Sigmoid colon (tissue), 7 donors: Measurements from ENCODE around the gene TRMT2A. TPM values are rescaled to one million over a fixed set of nuclear protein-coding genes. Genes with fewer than 3 reads are reported as not detected.

Experiments
- DNase-seq: peaks from one replicate; pipeline ENCODE4 v3.0.0-alpha.2; 2019
- H3K27ac ChIP-seq, 4 donors: fragments of 200-600 bp; sonication (generic); one replicate each; pipeline ENCODE4 v1.5.1; 2016 to 2019; ENCODE audit warnings: mild to moderate bottlenecking in 1 of 4
- H3K27me3 ChIP-seq, 3 donors: fragments of 200-600 bp; sonication (generic); one replicate each; pipeline ENCODE4 v1.5.1; 2019; ENCODE audit warnings: mild to moderate bottlenecking in 1 of 3
- H3K36me3 ChIP-seq, 4 donors: fragments of 200-600 bp; sonication (generic); one replicate each; pipeline ENCODE4 v1.5.1; 2016 to 2019
- H3K4me1 ChIP-seq, 4 donors: fragments of 200-600 bp; sonication (generic); one replicate each; pipeline ENCODE4 v1.5.1; 2017 to 2019
- H3K4me3 ChIP-seq, 4 donors: fragments of 200-600 bp; sonication (generic); one replicate each; pipeline ENCODE4 v1.5.1; 2017 to 2019; ENCODE audit warnings: mild to moderate bottlenecking in 2 of 4, moderate library complexity in 1 of 4
- H3K9me3 ChIP-seq, 4 donors: fragments of 200-600 bp in 3 of 4; sonication (generic) in 3 of 4; one replicate each; pipeline versions ENCODE4 v1.5.1 to v1.6.1; 2013 to 2019
- EP300 ChIP-seq, 4 donors: sonication (generic); formaldehyde crosslinking; IDR thresholded peaks; one replicate each; pipeline ENCODE4 v1.6.1; 2017; ENCODE audit warnings: antibody characterized with exemption in 4 of 4
- POLR2A ChIP-seq, 2 donors: fragments of 450-650 bp; IDR thresholded peaks; one replicate each; pipeline ENCODE4 v1.6.1; 2016; ENCODE audit warnings: antibody characterized with exemption in 2 of 2, mild to moderate bottlenecking in 2 of 2, moderate library complexity in 2 of 2
- POLR2AphosphoS5 ChIP-seq, 4 donors: sonication (generic); formaldehyde crosslinking; IDR thresholded peaks; one replicate each; pipeline ENCODE4 v1.6.1; 2017; ENCODE audit warnings: antibody characterized with exemption in 4 of 4
- WGBS, 2 donors: extraction: QIAGEN DNeasy Blood & Tissue Kit; methylation state at CpG; one replicate each; pipeline ENCODE4 v1.1.7; 2013; 5-methylcytosine and 5-hydroxymethylcytosine counted together
- intact Hi-C: fragments of 100-400 bp; cut with DNase I; formaldehyde crosslinking; loops from one replicate; pipeline ENCODE4 v1.15.1; 2023
- polyA plus RNA-seq, 3 donors: library from polyadenylated mRNA; stranded (reverse); fragments of 200-250 nt; gene quantifications; one replicate each; pipeline ENCODE4 v1.2.3, GENCODE V29; 2013
- total RNA-seq, 4 donors: library from RNA; depleted of rRNA; stranded (reverse); fragments of >200 nt; gene quantifications; one replicate each; pipeline ENCODE4 v1.1.0, GENCODE V29; 2016
- TF ChIP-seq, protein P1 (sequence below), 4 experiments: fragments of 450-650 bp in 3 of 4; fragments of 200-600 bp in 1 of 4; IDR thresholded peaks; one replicate each; pipeline ENCODE4 v1.5.1; 2016 to 2019; ENCODE audit warnings: antibody characterized with exemption in 4 of 4, mild to moderate bottlenecking in 3 of 4, moderate library complexity in 2 of 4
- donor health status: healthy with polysubstance abuse.
- donor health status: Bipolar disorder and iron deficiency.
- donor health status: healthy.

The TRMT2A gene
- total and polyA plus RNA-seq, 7 donors = 8.6 to 55.1 (median 43.7) TPM

DNA sequence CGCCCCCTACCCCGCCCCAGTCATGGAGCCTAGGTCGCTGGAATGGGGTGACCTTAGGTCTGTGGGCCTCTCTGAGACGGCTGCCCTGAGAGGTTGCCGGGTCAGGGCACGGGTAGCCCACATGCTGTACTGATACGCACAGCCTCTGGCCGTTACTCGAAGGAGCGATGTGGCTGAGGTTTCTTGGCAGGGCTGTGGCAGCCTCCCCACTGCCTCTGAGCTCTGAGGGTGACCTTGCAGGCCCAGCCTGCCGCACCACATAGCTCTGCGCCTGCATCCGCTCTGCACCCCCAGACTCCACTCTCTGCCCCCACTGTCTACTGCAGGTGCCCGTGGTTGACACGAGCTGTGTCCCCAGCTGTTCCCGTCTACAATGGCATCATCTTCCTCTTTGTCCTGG, 21.8 kb upstream of the TRMT2A start:
- Histone ChIP-seq H3K9me3 (no peaks in the 10 kb centered on the region), H3K27me3 (no peaks in the 10 kb centered on the region), H3K4me3 (no peak overlapping the region), H3K36me3 (peaks cover 0 to 26% (median 0%) of the 10 kb centered on the region in 4 donors), H3K27ac (no peak overlapping the region), H3K4me1 (peaks cover 0 to 49% (median 45%) of the 10 kb centered on the region in 4 donors)
- DNase-seq = no peak
- TF ChIP-seq, protein P1, sequence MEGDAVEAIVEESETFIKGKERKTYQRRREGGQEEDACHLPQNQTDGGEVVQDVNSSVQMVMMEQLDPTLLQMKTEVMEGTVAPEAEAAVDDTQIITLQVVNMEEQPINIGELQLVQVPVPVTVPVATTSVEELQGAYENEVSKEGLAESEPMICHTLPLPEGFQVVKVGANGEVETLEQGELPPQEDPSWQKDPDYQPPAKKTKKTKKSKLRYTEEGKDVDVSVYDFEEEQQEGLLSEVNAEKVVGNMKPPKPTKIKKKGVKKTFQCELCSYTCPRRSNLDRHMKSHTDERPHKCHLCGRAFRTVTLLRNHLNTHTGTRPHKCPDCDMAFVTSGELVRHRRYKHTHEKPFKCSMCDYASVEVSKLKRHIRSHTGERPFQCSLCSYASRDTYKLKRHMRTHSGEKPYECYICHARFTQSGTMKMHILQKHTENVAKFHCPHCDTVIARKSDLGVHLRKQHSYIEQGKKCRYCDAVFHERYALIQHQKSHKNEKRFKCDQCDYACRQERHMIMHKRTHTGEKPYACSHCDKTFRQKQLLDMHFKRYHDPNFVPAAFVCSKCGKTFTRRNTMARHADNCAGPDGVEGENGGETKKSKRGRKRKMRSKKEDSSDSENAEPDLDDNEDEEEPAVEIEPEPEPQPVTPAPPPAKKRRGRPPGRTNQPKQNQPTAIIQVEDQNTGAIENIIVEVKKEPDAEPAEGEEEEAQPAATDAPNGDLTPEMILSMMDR (IDR thresholded peaks at IDR 0.05) = no peak
- TF ChIP-seq POLR2AphosphoS5 (IDR thresholded peaks at IDR 0.05) (no peak), EP300 (IDR thresholded peaks at IDR 0.05) (no peak), POLR2A (IDR thresholded peaks at IDR 0.05) (no peak)
- intact Hi-C loops = loop anchor here (10.0 kb wide), 1 partner anchor 284 kb away; the partner anchor contains the start of genes GNB1L and RTL10
- WGBS, 2 donors = 91 to 92% methylated on average over 16 of the region's 16 CpGs

DNA sequence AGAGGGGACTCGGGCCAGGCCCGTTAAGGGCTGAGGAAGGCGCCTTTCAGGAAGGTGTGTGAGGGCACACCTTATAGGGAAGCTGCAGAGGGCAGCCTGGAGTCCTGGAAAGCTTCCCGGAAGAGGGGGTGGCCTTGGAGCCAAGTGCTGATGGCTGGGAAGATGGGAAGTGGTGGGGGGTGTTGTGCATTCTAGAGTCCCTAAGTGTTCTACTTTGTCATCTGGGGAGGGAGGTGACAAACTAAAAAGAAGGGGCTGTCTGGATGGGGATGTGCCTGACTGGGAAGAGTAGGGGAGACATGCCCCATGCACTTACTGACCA, 21.4 kb upstream of the TRMT2A start:
- Histone ChIP-seq H3K4me3 (no peak overlapping the region), H3K4me1 (peaks cover 0 to 54% (median 49%) of the 10 kb centered on the region in 4 donors), H3K27ac (peak overlapping the region; percentile 14 to 42 (median 34)), H3K36me3 (peaks cover 0 to 22% (median 0%) of the 10 kb centered on the region in 4 donors), H3K9me3 (no peaks in the 10 kb centered on the region), H3K27me3 (no peaks in the 10 kb centered on the region)
- intact Hi-C loops = loop anchor here (10.0 kb wide), 1 partner anchor 284 kb away; the partner anchor contains the start of genes GNB1L and RTL10
- DNase-seq = no peak
- TF ChIP-seq, protein P1 (IDR thresholded peaks at IDR 0.05) = no peak
- no peak for TF ChIP-seq EP300 (IDR thresholded peaks at IDR 0.05)
- no peak for TF ChIP-seq POLR2AphosphoS5 (IDR thresholded peaks at IDR 0.05)
- no peak for TF ChIP-seq POLR2A (IDR thresholded peaks at IDR 0.05)
- WGBS, 2 donors = 24 to 66% methylated on average over 4 of the region's 4 CpGs

DNA sequence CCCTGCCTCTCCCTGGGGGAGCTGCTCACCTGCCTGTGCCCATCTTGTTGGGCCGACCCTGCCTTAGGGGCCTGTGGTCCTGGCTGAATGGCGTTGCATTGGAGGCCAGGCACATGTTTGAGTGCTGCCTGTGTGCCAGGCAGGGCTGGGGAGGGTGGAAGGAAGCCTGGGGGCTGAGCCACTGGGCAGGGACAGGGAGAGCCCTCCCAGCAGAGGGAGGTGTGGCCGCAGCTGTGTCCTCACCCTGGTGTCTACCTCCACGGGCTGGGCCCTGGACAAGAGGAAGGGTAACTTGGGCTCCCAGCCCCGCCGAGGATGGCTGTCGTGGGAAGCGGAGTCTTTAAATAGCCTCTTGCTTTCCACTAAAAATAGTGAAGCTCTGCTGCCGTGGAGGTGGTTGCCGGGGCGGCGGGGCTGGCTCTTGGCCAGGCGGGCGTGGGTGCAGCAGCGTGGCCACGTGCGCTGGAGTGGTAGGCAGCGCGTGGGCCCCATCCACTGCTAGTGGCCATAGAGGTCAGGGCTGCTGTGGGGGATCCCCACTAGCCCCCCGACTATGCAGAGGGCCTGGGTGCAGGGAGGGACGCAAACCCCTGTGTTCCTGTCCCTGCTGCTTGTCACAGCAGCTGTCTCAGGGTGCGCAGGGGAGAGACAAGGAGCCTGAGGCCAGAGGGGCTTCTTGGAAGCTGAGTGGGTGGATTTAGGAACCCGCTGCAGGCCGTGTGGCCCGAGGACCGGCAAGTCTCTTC, 20.8 kb upstream of the TRMT2A start:
- Histone ChIP-seq H3K36me3 (peaks cover 0 to 16% (median 0%) of the 10 kb centered on the region in 4 donors), H3K4me1 (peaks cover 0 to 59% (median 54%) of the 10 kb centered on the region in 4 donors), H3K9me3 (no peaks in the 10 kb centered on the region), H3K27me3 (no peaks in the 10 kb centered on the region), H3K4me3 (peak overlapping the region in 1 of 4 donors; percentile 15), H3K27ac (peak overlapping the region; percentile 14 to 42 (median 34))
- WGBS, 2 donors = 39 to 47% methylated on average over 26 of the region's 26 CpGs
- intact Hi-C loops = loop anchor here (10.0 kb wide), 1 partner anchor 283 kb away; the partner anchor contains the start of genes GNB1L and RTL10
- TF ChIP-seq, protein P1 (IDR thresholded peaks at IDR 0.05) = no peak
- TF ChIP-seq POLR2A (IDR thresholded peaks at IDR 0.05) = no peak
- TF ChIP-seq EP300 (IDR thresholded peaks at IDR 0.05) = no peak
- TF ChIP-seq POLR2AphosphoS5 (IDR thresholded peaks at IDR 0.05) = no peak
- no peak for DNase-seq

DNA sequence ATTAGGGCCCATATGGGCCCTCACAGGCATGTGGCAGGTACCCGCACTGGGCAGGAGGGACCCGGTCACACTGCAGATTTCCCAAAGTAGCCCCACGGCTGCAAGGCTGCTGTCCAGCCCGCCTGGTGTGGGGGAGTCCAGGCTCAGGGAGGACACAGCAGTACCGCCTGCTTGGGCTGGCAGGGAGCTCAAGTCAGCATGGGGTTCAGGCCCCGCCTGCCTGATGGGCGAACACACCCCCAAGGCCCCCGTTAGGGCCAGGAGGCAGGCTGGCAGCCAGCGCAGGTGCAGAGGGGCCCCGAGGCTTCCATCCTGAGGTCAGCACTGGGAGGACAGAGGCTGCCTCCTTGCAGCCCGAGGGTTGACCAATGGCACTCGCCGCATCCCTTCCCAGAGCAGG, 20.1 kb upstream of the TRMT2A start:
- peaks cover 0 to 14% (median 0%) of the 10 kb centered on the region in 4 donors for H3K36me3 ChIP-seq
- no peak for DNase-seq
- H3K9me3 ChIP-seq = no peaks in the 10 kb centered on the region
- intact Hi-C loops = loop anchor here (10.0 kb wide), 1 partner anchor 282 kb away; the partner anchor contains the start of genes GNB1L and RTL10
- H3K4me1 ChIP-seq = peaks cover 0 to 67% (median 62%) of the 10 kb centered on the region in 4 donors
- H3K27ac ChIP-seq = peak overlapping the region in 2 of 4 donors; percentile 28 to 39
- TF ChIP-seq EP300 (IDR thresholded peaks at IDR 0.05) (no peak), POLR2AphosphoS5 (IDR thresholded peaks at IDR 0.05) (no peak), POLR2A (IDR thresholded peaks at IDR 0.05) (no peak)
- TF ChIP-seq, protein P1 (IDR thresholded peaks at IDR 0.05) = no peak
- WGBS, 2 donors = 86 to 88% methylated on average over 13 of the region's 13 CpGs
- H3K27me3 ChIP-seq = no peaks in the 10 kb centered on the region
- no peak overlapping the region for H3K4me3 ChIP-seq
